GM12801 (cell line): Measurements from ENCODE around the gene TBRG4.

Source experiments
- TF ChIP-seq, protein P1 (sequence below): IDR thresholded peaks from one replicate; pipeline ENCODE4 v1.5.1; 2011; ENCODE audit warnings: control low read depth; ENCODE audit not compliant: insufficient read length; ENCODE audit errors: extremely low read depth

Gene TBRG4

DNA sequence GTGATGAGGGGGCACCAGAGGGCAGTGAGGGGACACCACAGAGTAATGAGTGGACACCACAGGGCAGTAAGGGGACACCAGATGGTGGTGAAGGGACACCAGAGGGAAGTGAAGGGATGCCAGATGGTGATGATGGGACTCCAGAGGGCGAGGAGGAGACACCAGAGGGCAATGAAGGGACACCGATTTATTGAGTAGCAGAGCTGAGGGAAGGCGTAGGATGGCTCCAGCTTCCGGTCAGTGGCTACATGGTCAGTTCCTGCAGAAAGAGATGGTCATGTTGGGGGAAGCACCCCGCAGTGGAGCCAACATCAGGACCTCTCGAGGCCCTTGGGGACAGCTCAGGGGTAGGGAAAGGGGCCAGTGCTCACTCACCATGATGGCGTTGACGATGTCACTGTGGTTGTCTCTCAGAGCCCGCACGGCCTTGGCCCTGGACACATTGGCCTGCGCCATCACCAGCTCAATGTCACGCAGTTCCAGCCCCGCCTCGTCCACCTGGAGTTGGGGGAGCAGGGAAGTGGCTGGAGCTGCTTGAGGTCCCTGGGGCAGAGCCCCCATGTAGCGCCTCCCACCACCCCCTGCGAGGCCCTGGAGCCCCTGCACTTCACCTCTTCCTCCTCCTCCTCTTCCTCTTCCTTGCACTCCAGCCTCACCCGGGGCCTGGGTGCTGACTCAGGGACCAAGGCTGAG lies 31.1 kb downstream of the TBRG4 start:
- TF ChIP-seq, protein P1, sequence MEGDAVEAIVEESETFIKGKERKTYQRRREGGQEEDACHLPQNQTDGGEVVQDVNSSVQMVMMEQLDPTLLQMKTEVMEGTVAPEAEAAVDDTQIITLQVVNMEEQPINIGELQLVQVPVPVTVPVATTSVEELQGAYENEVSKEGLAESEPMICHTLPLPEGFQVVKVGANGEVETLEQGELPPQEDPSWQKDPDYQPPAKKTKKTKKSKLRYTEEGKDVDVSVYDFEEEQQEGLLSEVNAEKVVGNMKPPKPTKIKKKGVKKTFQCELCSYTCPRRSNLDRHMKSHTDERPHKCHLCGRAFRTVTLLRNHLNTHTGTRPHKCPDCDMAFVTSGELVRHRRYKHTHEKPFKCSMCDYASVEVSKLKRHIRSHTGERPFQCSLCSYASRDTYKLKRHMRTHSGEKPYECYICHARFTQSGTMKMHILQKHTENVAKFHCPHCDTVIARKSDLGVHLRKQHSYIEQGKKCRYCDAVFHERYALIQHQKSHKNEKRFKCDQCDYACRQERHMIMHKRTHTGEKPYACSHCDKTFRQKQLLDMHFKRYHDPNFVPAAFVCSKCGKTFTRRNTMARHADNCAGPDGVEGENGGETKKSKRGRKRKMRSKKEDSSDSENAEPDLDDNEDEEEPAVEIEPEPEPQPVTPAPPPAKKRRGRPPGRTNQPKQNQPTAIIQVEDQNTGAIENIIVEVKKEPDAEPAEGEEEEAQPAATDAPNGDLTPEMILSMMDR: no peak

DNA sequence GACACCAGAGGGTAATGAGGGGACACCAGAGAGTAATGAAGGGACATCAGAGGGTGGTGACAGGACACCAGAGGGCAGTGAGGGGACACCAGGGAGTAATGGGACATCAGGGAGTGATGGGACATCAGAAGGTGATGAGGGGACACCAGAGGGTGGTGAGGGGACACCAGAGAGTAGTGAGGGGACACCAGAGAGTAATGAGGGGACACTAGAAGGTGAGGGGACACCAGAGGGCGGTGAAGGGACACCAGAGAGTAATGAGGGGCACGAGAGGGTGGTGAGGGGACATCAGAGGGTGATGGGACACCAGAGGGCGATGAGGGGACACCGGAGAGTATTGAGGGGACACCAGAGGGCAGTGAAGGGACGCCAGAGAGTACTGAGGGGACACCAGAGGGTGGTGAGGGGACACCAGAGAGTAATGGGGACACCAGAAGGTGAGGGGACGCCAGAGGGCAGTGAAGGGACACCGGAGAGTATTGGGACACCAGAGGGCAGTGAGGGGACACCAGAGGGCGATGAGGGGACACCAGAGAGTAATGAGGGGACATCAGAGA lies 33.3 kb downstream of the TBRG4 start:
- TF ChIP-seq, protein P1: no peak

DNA sequence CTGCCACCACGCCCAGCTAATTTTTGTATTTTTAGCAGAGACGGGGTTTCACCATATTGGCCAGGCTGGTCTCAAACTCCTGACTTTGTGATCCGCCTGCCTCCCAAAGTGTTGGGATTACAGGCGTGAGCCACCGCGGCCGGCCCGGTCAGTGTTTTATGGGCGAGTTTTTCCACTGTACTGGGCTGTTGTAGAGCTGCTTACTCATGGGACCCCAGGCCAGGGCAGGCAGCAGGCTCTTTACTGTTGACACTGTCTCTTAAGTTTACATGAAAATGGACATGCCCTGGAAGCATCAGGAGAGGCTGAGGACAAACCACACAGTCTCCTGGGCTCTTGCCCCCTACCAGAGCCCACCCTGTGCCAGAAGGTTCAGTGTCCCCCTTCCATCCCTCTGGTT lies 33.9 kb downstream of the TBRG4 start:
- TF ChIP-seq, protein P1: no peak

DNA sequence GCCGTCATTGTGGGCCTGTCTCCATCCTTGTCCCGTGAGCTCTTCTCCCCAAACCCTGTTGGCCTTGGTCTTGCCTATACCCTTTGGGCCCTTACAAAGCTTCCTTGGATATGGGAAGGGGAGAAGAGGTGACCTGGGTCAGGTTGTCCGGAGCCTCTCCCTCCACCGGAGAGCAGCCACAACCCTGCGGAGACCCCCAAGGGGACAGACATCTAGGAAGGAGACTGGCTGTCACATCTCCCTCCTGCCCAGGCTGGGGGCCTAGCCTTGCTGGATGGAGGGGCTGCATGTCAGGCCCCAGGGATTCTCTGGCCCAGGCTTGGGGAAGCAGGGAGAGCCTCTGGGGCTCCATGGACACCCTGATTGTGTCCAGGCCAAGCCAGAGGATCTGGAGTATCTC lies 34.6 kb downstream of the TBRG4 start:
- TF ChIP-seq, protein P1: no peak

DNA sequence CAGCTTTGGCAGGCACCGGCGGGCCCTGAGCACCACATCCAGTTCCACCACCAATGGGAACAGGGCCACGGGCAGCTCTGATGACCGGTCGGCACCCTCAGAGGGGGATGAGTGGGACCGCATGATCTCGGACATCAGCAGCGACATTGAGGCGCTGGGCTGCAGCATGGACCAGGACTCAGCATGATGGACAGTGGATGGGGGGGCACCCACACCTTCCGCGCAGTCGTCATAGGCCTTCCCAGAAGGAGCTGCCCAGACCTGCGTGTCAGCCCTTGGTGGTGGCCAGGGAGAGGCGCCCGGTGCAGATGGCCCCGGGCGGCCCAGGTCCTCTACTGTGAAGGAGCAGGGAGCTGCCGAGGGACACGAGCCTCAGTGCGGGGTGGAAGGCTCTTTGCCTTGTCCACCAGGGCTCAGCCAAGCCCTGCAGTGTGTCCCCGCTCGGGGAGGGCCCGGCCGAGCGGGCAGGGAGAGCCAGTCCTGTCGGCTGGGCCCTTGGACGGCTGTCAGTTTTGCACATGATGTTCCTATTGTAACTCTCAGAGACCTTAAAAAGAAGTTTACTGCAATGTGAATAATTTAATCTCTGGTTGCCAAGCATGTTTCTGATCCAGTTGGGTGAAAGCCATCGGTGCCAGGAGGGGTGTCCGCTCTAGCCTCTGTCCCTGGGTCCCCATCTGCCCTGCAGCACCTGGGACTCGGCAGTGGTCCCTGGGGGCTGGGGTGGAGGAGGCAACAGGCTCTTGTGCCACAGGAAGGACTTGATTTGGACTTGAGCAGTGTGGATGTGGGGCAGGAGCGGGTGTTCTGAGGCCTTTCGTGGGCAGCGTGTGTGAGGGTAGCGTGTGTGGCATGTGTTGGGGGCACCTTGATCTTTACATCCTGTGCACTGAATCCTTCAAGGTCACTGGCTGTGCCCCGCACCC lies 35.4 kb downstream of the TBRG4 start:
- TF ChIP-seq, protein P1: no peak

DNA sequence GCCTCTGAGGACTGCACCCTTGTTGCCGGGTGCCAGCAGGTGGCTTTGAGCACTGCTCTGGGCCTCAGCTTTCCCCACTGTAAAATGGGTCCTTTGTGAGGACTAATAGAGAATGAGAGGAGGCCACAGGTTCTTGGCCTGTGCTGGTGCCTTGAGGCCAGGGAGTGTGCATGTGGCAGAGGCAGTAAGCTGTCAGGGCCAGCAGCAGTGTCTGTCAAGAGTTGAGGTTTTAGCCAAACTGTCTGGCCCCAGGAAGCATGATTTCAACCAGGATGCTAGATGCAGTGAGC lies 36.2 kb downstream of the TBRG4 start:
- TF ChIP-seq, protein P1: no peak

DNA sequence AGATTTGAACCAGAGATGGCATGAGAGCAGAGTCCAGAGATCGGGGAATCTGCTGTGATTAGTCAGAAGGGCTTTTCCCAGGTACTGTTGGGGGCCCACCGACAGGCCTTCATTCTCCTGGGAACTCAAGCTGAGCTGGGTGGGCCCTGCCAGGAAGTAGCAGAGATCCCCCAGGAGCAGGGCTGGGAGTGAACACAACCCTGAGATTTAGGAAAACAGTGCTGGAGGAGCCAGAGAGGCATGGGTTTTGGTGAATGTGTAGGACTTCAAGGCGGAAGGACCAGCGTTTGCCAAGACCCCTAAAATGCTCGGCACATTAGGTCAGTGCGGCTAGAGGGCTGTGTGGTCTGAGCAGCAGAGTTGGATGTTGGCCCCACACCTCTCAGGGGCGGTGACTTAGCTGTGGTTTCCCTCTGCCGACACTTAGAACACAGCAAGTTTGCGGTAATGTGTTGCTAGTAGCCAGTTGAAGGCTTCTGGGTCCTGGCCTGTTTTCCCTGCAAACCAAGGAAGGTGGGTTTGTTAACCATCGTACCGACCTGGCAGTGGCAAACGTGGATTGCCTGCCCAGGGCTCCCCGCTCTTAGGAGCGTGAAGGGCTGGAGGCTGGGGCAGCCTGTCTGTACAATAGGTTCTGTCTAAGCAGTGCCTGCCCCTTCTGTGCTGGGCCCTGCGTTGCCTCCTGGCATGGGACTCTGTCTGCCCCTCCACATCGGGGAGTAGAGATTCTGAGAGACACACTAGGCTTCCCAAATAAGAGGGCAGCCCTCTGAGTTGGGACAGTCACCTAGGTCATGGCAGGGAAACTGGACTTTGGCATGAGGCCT lies 36.8 kb downstream of the TBRG4 start:
- TF ChIP-seq, protein P1: no peak
